GM10248 (cell line): ENCODE results near the gene PTPRG.
A peak's percentile ranks its signal among the peaks of the same experiment; 100 is the strongest.

Experiments
- CTCF ChIA-PET: fragments of 300-600 bp; sonication (Branson Sonifier 250); formaldehyde crosslinking; extraction: SDS; loops from one replicate; lab custom pipeline; 2021; ENCODE audit warnings: antibody characterized with exemption; lab: Yijun Ruan, JAX
- POLR2A ChIA-PET: fragments of 350-650 bp; sonication (Branson Sonifier 250); formaldehyde crosslinking; extraction: SDS; loops from one replicate; lab custom pipeline; 2020; ENCODE audit warnings: antibody characterized with exemption; lab: Yijun Ruan, JAX
- DNase-seq: peaks from one replicate; pipeline ENCODE4 v3.0.0; 2012; ENCODE audit errors: extremely low spot score
- TF ChIP-seq, protein P1 (sequence below): IDR thresholded peaks from 2 replicates; pipeline ENCODE4 v1.5.1; 2012; ENCODE audit warnings: mild to moderate bottlenecking, low read depth; ENCODE audit errors: extremely low read depth, missing control alignments, control extremely low read depth

The PTPRG gene

DNA sequence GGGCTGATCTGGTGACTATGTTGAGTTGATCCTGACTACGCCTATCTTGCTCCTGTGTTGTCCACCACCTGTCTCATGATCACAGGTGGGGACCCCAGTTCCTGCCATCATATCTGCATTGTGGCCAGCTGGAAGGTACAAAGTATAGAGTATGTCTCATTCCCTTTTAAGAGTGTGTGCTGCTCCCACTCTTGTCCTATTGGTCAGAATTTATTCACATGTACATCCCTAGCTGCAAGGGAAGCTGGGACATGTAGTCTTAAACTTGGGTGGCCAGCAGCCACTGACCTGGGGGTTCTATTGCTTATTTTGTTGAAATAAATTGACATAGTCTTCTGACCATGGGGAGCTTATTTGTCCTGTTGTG lies 373.1 kb downstream of the PTPRG start:
- TF ChIP-seq, protein P1, sequence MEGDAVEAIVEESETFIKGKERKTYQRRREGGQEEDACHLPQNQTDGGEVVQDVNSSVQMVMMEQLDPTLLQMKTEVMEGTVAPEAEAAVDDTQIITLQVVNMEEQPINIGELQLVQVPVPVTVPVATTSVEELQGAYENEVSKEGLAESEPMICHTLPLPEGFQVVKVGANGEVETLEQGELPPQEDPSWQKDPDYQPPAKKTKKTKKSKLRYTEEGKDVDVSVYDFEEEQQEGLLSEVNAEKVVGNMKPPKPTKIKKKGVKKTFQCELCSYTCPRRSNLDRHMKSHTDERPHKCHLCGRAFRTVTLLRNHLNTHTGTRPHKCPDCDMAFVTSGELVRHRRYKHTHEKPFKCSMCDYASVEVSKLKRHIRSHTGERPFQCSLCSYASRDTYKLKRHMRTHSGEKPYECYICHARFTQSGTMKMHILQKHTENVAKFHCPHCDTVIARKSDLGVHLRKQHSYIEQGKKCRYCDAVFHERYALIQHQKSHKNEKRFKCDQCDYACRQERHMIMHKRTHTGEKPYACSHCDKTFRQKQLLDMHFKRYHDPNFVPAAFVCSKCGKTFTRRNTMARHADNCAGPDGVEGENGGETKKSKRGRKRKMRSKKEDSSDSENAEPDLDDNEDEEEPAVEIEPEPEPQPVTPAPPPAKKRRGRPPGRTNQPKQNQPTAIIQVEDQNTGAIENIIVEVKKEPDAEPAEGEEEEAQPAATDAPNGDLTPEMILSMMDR = no peak
- ChIA-PET CTCF (interaction anchor here (1.6 to 4.4 kb wide), 2 partner anchors 12 to 76 kb away, joined by 3 to 25 read pairs; no protein-coding TSS in a partner anchor), POLR2A (no interaction called here)
- DNase-seq = no peak

DNA sequence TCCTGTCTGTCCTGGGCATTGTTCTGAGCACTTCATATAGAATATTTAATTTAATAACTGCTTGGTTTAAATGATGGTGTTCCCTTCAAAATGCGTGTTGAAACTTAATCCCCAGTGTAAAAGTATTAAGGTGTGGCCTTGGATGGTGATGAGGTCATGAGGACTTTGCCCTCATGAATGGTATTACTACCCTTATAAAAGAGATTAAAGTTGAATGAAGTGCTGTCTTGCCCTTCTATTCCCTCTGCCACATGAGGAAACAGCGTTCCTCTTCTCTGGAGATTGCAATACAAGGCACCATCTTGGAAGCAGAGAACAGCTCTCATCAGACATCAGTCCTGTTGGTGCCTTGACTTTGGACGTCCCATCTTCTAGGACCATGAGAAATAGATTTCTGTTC lies 374.4 kb downstream of the PTPRG start:
- no peak for DNase-seq
- TF ChIP-seq, protein P1 = no peak
- POLR2A ChIA-PET = interaction anchor here (0.6 kb wide), 1 partner anchor 92 kb away, joined by 4 read pairs; no protein-coding TSS in a partner anchor
- CTCF ChIA-PET = interaction anchor here (0.8 to 4.4 kb wide), 19 partner anchors 8 to 371 kb away, joined by 3 to 25 read pairs (median 4); no protein-coding TSS in a partner anchor

DNA sequence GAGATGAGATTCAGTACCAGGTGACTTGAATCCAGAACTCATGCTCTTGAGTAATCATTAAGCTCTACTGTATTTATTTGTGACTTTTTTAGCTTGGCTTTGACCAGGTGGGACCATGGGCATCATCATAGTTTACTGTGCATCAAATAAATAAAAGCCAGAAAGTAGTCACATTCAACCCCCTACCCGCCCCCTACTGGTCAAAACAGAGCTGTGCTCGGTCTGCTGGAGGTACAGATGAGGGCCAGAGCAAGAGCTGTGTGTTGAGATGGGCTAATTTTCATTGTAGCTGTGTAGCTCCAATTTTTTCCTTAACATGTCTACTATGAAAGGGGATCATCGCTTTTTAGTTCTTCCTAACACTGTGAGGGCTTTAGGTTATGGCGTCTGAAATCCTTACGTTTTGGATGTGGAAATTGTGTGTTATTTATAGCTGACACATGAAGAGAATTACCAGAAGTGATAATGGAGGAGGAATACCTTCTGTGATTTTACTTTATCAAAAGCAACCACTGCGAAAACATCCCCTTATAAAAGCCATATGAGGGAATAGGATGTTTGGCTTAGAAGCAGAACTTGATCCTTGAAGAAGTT lies 375.1 kb downstream of the PTPRG start:
- ChIA-PET CTCF (interaction anchor here (0.7 to 4.4 kb wide), 24 partner anchors 9 to 372 kb away, joined by 3 to 25 read pairs (median 4); no protein-coding TSS in a partner anchor), POLR2A (interaction anchor here (0.6 kb wide), 1 partner anchor 93 kb away, joined by 4 read pairs; no protein-coding TSS in a partner anchor)
- DNase-seq = peak; percentile 35
- TF ChIP-seq, protein P1 = peak; percentile 57

DNA sequence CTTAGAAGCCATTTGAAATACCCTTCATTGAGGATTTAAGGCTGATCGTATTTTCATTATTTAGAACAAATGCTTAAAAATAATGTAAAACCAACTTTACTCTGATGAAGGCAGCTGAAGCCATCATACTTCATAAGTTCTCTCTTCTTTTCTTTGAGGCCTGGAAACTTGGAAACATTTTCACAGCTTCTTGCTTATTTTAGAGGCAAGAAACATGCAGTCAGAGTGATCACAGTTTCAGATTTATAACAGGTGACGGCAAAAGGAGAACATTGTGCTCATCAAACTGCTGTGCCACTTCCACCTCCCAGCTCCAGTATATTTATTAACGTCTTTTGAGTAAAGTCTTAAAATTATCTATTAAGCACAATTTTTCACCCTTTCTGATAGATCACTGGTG lies 376.1 kb downstream of the PTPRG start:
- TF ChIP-seq, protein P1 = no peak
- ChIA-PET POLR2A (no interaction called here), CTCF (interaction anchor here (1.5 to 4.4 kb wide), 5 partner anchors 9 to 85 kb away, joined by 3 to 25 read pairs (median 5); no protein-coding TSS in a partner anchor)
- DNase-seq = no peak

DNA sequence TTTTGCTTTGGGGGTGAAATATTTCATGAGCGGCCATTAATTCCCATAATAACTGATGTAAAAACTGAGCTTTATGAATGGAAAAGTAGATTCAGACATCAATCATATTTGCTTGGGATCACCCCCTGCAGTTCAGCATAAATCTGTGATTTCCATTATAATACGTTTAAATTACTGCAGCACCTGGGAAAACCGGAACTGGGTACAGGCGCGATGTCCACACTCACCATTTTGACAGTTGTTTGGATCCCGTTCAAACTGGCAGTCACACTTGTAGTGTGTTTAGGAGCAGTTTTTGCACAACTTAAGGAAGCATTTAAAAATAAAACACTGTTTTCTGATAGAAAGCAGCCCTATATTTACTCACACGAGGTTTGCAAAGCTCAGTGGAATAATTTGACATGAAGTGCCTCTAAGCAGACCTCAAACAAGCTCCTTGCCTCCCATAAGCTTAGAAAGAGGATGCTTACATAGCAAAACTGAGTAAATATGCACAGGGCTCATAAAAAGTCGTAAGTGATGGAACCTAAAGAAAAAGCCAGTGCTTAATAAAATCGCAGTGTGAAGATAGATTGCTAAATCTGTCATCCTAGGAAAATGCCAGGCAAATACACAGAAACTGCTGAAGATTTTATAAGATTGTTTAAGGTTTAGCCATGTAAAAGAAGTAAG lies 377.6 kb downstream of the PTPRG start:
- DNase-seq = no peak
- TF ChIP-seq, protein P1 = no peak
- POLR2A ChIA-PET = no interaction called here
- CTCF ChIA-PET = interaction anchor here (1.1 to 4.4 kb wide), 2 partner anchors 7 to 11 kb away, joined by 3 to 25 read pairs; no protein-coding TSS in a partner anchor

DNA sequence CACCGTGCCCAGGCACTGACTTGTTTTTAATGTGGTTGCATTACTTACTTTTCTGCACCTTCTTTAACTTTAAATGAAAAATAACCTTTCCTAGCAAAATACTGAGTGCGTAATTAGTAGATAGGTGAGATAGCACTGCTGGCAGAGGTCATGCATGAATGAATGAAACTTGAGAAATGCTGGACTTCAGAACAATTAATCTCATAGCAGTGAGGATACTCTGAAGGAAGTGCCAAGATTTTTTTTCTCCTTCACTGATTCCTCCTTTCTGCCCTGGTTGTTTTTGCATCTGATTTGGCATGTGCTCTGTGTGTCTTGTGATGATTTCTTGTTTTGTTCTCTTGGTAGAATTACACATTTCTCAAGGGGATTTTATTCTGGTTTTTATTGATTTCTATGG lies 378.9 kb downstream of the PTPRG start:
- ChIA-PET CTCF (no interaction called here), POLR2A (no interaction called here)
- no peak for DNase-seq
- TF ChIP-seq, protein P1 = no peak
